ENCODE measurements around the gene AGBL1. TPM values are rescaled to one million over a fixed set of nuclear protein-coding genes. Genes with fewer than 3 reads are reported as not detected.

AGBL1 gene
- total RNA-seq, 1 donor from 2014 or later, result 5.5 TPM

- Histone ChIP-seq H3K27me3 (no peaks in the 10 kb centered on the region), H3F3A (ENCODE audit: low read depth) (no peaks in the 10 kb centered on the region), H3K79me2 (ENCODE audit: low read depth) (no peaks in the 10 kb centered on the region), H3K9me3 (ENCODE audit: low read depth) (no peaks in the 10 kb centered on the region), H3K4me1 (no peaks in the 10 kb centered on the region), H3K9ac (no peak overlapping the region), H3K4me3 (no peak overlapping the region), H3K36me3 (no peaks in the 10 kb centered on the region), H3K27ac (no peak overlapping the region), H3K4me2 (no peak overlapping the region), H4K20me1 (ENCODE audit: low read depth) (no peaks in the 10 kb centered on the region), H2AFZ (replicated peaks) (no peak overlapping the region)
- no peaks in the 10 kb centered on the region for H3K9me3 Mint-ChIP-seq
- peaks cover 2% of the 10 kb centered on the region for H3K27me3 Mint-ChIP-seq (ENCODE audit: insufficient read depth, low read depth)
- no peaks in the 10 kb centered on the region for H3K36me3 Mint-ChIP-seq
- no peak overlapping the region for H3K4me3 Mint-ChIP-seq
- H3K4me1 Mint-ChIP-seq, result no peaks in the 10 kb centered on the region
- TF ChIP-seq EZH2 (IDR thresholded peaks at IDR 0.05) (no peak), CTCF (IDR thresholded peaks at IDR 0.05) (no peak), EZH2phosphoT487 (IDR thresholded peaks at IDR 0.05) (no peak)
- DNase-seq (ENCODE audit: low spot score), result no peak
- no peak overlapping the region for H3K27ac Mint-ChIP-seq
These were observed 966.1 kb downstream of the AGBL1 start for GRCh38 chr15:87045746-87046145.

- peaks cover 2% of the 10 kb centered on the region for H3K27me3 Mint-ChIP-seq (ENCODE audit: insufficient read depth, low read depth)
- no peak overlapping the region for H3K4me3 Mint-ChIP-seq
- no peaks in the 10 kb centered on the region for H3F3A ChIP-seq (ENCODE audit: low read depth)
- H3K4me2 ChIP-seq, result no peak overlapping the region
- no peaks in the 10 kb centered on the region for H3K36me3 ChIP-seq
- no peak overlapping the region for H3K4me3 ChIP-seq
- no peaks in the 10 kb centered on the region for H3K36me3 Mint-ChIP-seq
- no peaks in the 10 kb centered on the region for H3K27me3 ChIP-seq
- peaks cover 8% of the 10 kb centered on the region for H3K4me1 Mint-ChIP-seq
- no peak overlapping the region for H3K9ac ChIP-seq
- H3K9me3 ChIP-seq (ENCODE audit: low read depth), result no peaks in the 10 kb centered on the region
- H4K20me1 ChIP-seq (ENCODE audit: low read depth), result no peaks in the 10 kb centered on the region
- no peak for TF ChIP-seq CTCF (IDR thresholded peaks at IDR 0.05)
- TF ChIP-seq EZH2 (IDR thresholded peaks at IDR 0.05), result no peak
- no peak for TF ChIP-seq EZH2phosphoT487 (IDR thresholded peaks at IDR 0.05)
- no peak overlapping the region for H3K27ac ChIP-seq
- no peak overlapping the region for H3K27ac Mint-ChIP-seq
- H3K9me3 Mint-ChIP-seq, result no peaks in the 10 kb centered on the region
- H3K4me1 ChIP-seq, result no peaks in the 10 kb centered on the region
- no peak overlapping the region for H2AFZ ChIP-seq (replicated peaks)
- no peak for DNase-seq (ENCODE audit: low spot score)
- no peaks in the 10 kb centered on the region for H3K79me2 ChIP-seq (ENCODE audit: low read depth)
These were observed 967.7 kb downstream of the AGBL1 start for GRCh38 chr15:87047203-87047965.

Small RNA genes lying within 50 kb of the gene (small RNA-seq; reads per million reads assigned to genes)
- 0.16 reads per million for gene RF00284
- gene RNA5SP400, result not detected

Data from neural progenitor cell (in vitro differentiated cells).